Endothelial cell of umbilical vein (primary cell): ENCODE results near the gene GON7. TPM values are rescaled to one million over a fixed set of nuclear protein-coding genes. Genes with fewer than 3 reads are reported as not detected.

Source experiments
- BruUV-seq: library from RNA; stranded (reverse); fragments of 400-500 nt; replicated peaks from 2 replicates; lab custom pipeline; 2021; lab: Mats Ljungman, UMichigan
- CTCF ChIA-PET: fragments of 300-600, 350-600 bp; sonication (Branson Sonifier 250); formaldehyde crosslinking; loops from one replicate; lab custom pipeline; 2021; ENCODE audit warnings: antibody characterized with exemption, inconsistent platforms; lab: Charles Lee
- POLR2A ChIA-PET: fragments of 300-600, 350-600 bp; sonication (Branson Sonifier 250); formaldehyde crosslinking; loops from one replicate; lab custom pipeline; 2021; ENCODE audit warnings: antibody characterized with exemption, inconsistent platforms; lab: Charles Lee
- DNase-seq: peaks from one replicate; pipeline ENCODE4 v3.0.0-alpha.2; 2011; ENCODE audit warnings: low read depth, low spot score
- FAIRE-seq: peaks from 2 replicates; lab custom pipeline; 2011; peaks lifted over from hg19 to GRCh38; lab: Jason Lieb, UNC
- H2AFZ ChIP-seq: 2 replicates; pipeline ENCODE4 v1.6.0; 2012; ENCODE audit warnings: low read depth, low read length, control low read depth, inconsistent platforms
- H3K27ac ChIP-seq: 2 replicates; pipeline ENCODE4 v1.5.1; 2011; ENCODE audit warnings: low read depth, mild to moderate bottlenecking, control low read depth, low read length, moderate library complexity; ENCODE audit not compliant: insufficient read depth
- H3K27me3 ChIP-seq, 2 experiments: 2 replicates each; pipeline versions ENCODE4 v1.6.0 to v1.6.1; 2011; ENCODE audit warnings: low read length in 2 of 2, mixed read lengths in 1 of 2; ENCODE audit not compliant: control insufficient read depth in 2 of 2, insufficient read depth in 2 of 2
- H3K36me3 ChIP-seq, 2 experiments: 2 replicates in 1 of 2; 3 replicates in 1 of 2; pipeline ENCODE4 v1.5.1; 2011; ENCODE audit warnings: low read length in 2 of 2, mild to moderate bottlenecking in 1 of 2, moderate library complexity in 1 of 2; ENCODE audit not compliant: control insufficient read depth in 2 of 2, insufficient read depth in 2 of 2; ENCODE audit errors: extremely low read depth in 1 of 2
- H3K4me1 ChIP-seq: 3 replicates; pipeline ENCODE4 v1.5.1; 2011; ENCODE audit warnings: mild to moderate bottlenecking, low read length; ENCODE audit not compliant: control insufficient read depth, insufficient read depth; ENCODE audit errors: extremely low read depth
- H3K4me2 ChIP-seq: 2 replicates; pipeline ENCODE4 v1.6.1; 2011; ENCODE audit warnings: low read length, control low read depth, mixed read lengths; ENCODE audit not compliant: insufficient read depth
- H3K4me3 ChIP-seq, 3 experiments: fragments of 200-600 bp in 1 of 3; sonication (generic), shearing (Covaris generic) in 1 of 3; replicated peaks in 1 of 3; 2 replicates each; pipeline ENCODE4 v1.5.1; 2011 to 2016; ENCODE audit warnings: control low read depth in 3 of 3, low read length in 3 of 3, mild to moderate bottlenecking in 2 of 3, inconsistent platforms in 1 of 3, low read depth in 1 of 3, moderate library complexity in 1 of 3; ENCODE audit not compliant: insufficient read depth in 1 of 3
- H3K79me2 ChIP-seq: 2 replicates; pipeline ENCODE4 v1.6.0; 2012; ENCODE audit warnings: low read length, inconsistent platforms; ENCODE audit not compliant: control insufficient read depth, insufficient read depth
- H3K9ac ChIP-seq: replicated peaks from 2 replicates; pipeline ENCODE3; 2011; ENCODE audit warnings: low read length, control low read depth; ENCODE audit not compliant: insufficient read depth; ENCODE audit errors: extremely low read depth
- H3K9me1 ChIP-seq: replicated peaks from 3 replicates; pipeline ENCODE4 v1.6.0; 2011; ENCODE audit warnings: mild to moderate bottlenecking, low read length; ENCODE audit not compliant: control insufficient read depth, insufficient read depth; ENCODE audit errors: extremely low read depth
- H3K9me3 ChIP-seq: replicated peaks from 2 replicates; pipeline ENCODE4 v1.5.1; 2012; ENCODE audit warnings: low read length, inconsistent platforms; ENCODE audit not compliant: control insufficient read depth, insufficient read depth
- H4K20me1 ChIP-seq: replicated peaks from 2 replicates; pipeline ENCODE3; 2011; ENCODE audit warnings: mild to moderate bottlenecking, low read length; ENCODE audit not compliant: control insufficient read depth, insufficient read depth; ENCODE audit errors: extremely low read depth
- CTCF ChIP-seq, 2 donors: IDR thresholded peaks; 1 replicate in 1 of 2; 2 replicates in 1 of 2; pipeline ENCODE4 v1.5.1; 2011; ENCODE audit warnings: low read length in 2 of 2, mild to moderate bottlenecking in 2 of 2, moderate library complexity in 2 of 2, control low read depth in 1 of 2, inconsistent platforms in 1 of 2, low read depth in 1 of 2; ENCODE audit not compliant: insufficient read depth in 1 of 2; ENCODE audit errors: extremely low read depth in 1 of 2
- EZH2 ChIP-seq: IDR thresholded peaks from 2 replicates; pipeline ENCODE4 v1.6.1; 2012; ENCODE audit warnings: borderline replicate concordance, low read depth, mild to moderate bottlenecking, moderate library complexity, low read length, inconsistent platforms; ENCODE audit not compliant: severe bottlenecking
- FOS ChIP-seq: IDR thresholded peaks from 2 replicates; pipeline ENCODE4 v1.6.1; 2011; ENCODE audit warnings: mild to moderate bottlenecking, low read length, moderate library complexity, borderline replicate concordance; ENCODE audit not compliant: insufficient read depth
- GATA2 ChIP-seq: IDR thresholded peaks from 2 replicates; pipeline ENCODE4 v1.7.0; 2011; ENCODE audit warnings: low read depth, mild to moderate bottlenecking, moderate library complexity, mixed read lengths, low read length; ENCODE audit not compliant: insufficient read length, insufficient read depth
- JUN ChIP-seq: IDR thresholded peaks from 2 replicates; pipeline ENCODE4 v1.6.1; 2011; ENCODE audit warnings: borderline replicate concordance, low read depth; ENCODE audit not compliant: insufficient read length, insufficient read depth
- MAX ChIP-seq: IDR thresholded peaks from 2 replicates; pipeline ENCODE4 v1.6.1; 2011; ENCODE audit not compliant: insufficient read depth, insufficient read length
- MYC ChIP-seq: IDR thresholded peaks from one replicate; pipeline ENCODE4 v1.6.1; 2011; ENCODE audit warnings: mild to moderate bottlenecking, low read depth, low read length
- POLR2A ChIP-seq: IDR thresholded peaks from 2 replicates; pipeline ENCODE4 v1.6.1; 2012; ENCODE audit warnings: low read depth, mild to moderate bottlenecking, control low read depth, low read length
- POLR2AphosphoS5 ChIP-seq: IDR thresholded peaks from 2 replicates; pipeline ENCODE4 v1.6.1; 2012; ENCODE audit warnings: low read depth, mild to moderate bottlenecking, control low read depth, low read length, moderate library complexity; ENCODE audit not compliant: insufficient read depth
- dilution Hi-C: fragments of 300-500 bp; cut with MboI; formaldehyde crosslinking; loops from one replicate; pipeline ENCODE4 v1.15.0; 2019; ENCODE audit warnings: low sequenced_read_pairs; ENCODE audit not compliant: extremely low pct_ligation_motif_present
- intact Hi-C: fragments of 100-400 bp; cut with micrococcal nuclease; formaldehyde crosslinking; loops from one replicate; pipeline ENCODE4 v1.10.0; 2022
- polyA plus RNA-seq, 4 experiments: library from polyadenylated mRNA; depleted of rRNA in 3 of 4; stranded (reverse) in 3 of 4; unstranded in 1 of 4; fragments of >200 nt; gene quantifications; 2 replicates each; pipeline versions ENCODE4 v1.2.1 to v1.2.3, GENCODE V29; 2011 to 2012; ENCODE audit warnings: missing spikeins in 1 of 4
- total RNA-seq: library from RNA; stranded (reverse); gene quantifications from 2 replicates; pipeline ENCODE4 v1.2.3, GENCODE V29; 2021

Gene GON7
- total and polyA plus RNA-seq, 2 donors (not counting 3 experiments of a cell fraction or from before 2014, with no cell fraction given) = 5.5 to 11.5 TPM

DNA sequence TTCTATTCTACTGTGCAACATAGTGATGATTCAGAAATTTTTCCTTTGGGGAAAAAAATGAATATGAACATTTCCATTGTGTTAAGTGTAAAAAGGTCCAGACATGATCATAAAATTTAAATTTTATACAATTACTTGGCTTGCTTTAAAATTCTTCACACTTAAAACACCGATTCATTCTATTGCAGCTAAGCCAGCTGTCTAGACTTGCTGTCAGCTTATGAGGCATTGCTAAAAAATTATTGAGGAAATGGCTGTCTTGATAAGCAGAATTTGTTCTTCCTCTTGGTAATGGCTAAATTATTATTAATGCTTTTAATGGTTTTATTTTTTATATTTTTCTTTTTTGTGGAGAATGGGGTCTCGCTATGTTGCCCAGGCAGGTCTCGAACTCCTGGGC, 19.9 kb downstream of the GON7 start:
- peak; percentile 33 for FAIRE-seq
- Histone ChIP-seq H3K4me1 (peaks cover 21% of the 10 kb centered on the region), H3K4me3 (no peak overlapping the region), H3K27me3 (no peaks in the 10 kb centered on the region), H3K79me2 (peaks cover 18% of the 10 kb centered on the region), H4K20me1 (no peaks in the 10 kb centered on the region), H3K4me2 (peak overlapping the region; percentile 99), H3K9ac (peak overlapping the region; percentile 36), H2AFZ (no peak overlapping the region), H3K9me3 (no peaks in the 10 kb centered on the region), H3K27ac (peak overlapping the region; percentile 25), H3K36me3 (no peaks in the 10 kb centered on the region), H3K9me1 (no peaks in the 10 kb centered on the region)
- ChIA-PET POLR2A (no interaction called here), CTCF (interaction anchor here (1.9 kb wide), 1 partner anchor 20 kb away, joined by 14 read pairs; the partner anchor contains the start of genes GON7 and UBR7)
- peak; percentile 22 for DNase-seq
- dilution Hi-C loops = no loop called here
- BruUV-seq = no TSS peak
- TF ChIP-seq FOS (no peak), POLR2AphosphoS5 (no peak), MYC (no peak), JUN (no peak), GATA2 (no peak)
- intact Hi-C loops = loop anchor here (10.0 kb wide), 1 partner anchor 1082 kb away; the partner anchor contains the start of gene ATXN3

DNA sequence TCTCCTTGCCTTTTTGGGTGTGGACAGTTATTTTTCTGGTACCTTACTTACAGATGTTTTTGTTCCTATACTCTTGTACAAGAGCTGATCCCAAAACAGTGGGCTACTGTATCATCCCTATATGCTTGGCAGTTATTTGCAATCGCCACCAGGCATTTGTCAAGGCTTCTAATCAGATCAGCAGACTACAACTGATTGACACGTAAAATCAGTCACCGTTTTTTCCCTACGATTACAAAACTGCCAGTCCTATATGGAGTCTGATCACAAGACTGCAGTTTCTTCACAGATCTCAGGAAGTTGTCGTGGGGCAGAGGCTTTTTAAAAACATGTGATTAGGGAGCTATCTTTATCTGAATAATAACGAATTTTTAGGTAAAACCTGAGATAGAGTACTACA, 20.4 kb downstream of the GON7 start:
- Histone ChIP-seq H3K4me2 (peak overlapping the region; percentile 99), H3K27me3 (no peaks in the 10 kb centered on the region), H2AFZ (no peak overlapping the region), H3K9me1 (no peaks in the 10 kb centered on the region), H3K9ac (peak overlapping the region; percentile 36), H3K27ac (peak overlapping the region; percentile 25), H3K4me3 (no peak overlapping the region), H3K9me3 (no peaks in the 10 kb centered on the region), H3K79me2 (peaks cover 18% of the 10 kb centered on the region), H3K4me1 (peaks cover 21% of the 10 kb centered on the region), H4K20me1 (no peaks in the 10 kb centered on the region), H3K36me3 (no peaks in the 10 kb centered on the region)
- intact Hi-C loops (loop anchor here (10.0 kb wide), 1 partner anchor 1082 kb away; the partner anchor contains the start of gene ATXN3), dilution Hi-C loops (no loop called here)
- ChIA-PET CTCF (interaction anchor here (1.9 kb wide), 1 partner anchor 21 kb away, joined by 14 read pairs; the partner anchor contains the start of genes GON7 and UBR7), POLR2A (no interaction called here)
- FAIRE-seq (peak; percentile 74), DNase-seq (peak; percentile 29)
- no peak for TF ChIP-seq MAX
- TF ChIP-seq JUN = no peak
- TF ChIP-seq CTCF (IDR thresholded peaks at IDR 0.05; ENCODE audit: extremely low read depth in 1 of 2, insufficient read depth in 1 of 2, low read depth in 1 of 2, low read length in 2 of 2) = no peak
- no peak for TF ChIP-seq EZH2
- TF ChIP-seq POLR2AphosphoS5 = no peak
- TF ChIP-seq POLR2A = no peak
- no peak for TF ChIP-seq FOS
- no peak for TF ChIP-seq GATA2
- TF ChIP-seq MYC = no peak
- BruUV-seq = no TSS peak
